Measurements from ENCODE around the gene SERPINB4. TPM values are rescaled to one million over a fixed set of nuclear protein-coding genes. Genes with fewer than 3 reads are reported as not detected.
"Not testable (repeated sequence)": the region's sequence is repeated elsewhere in the genome, so short reads cannot be mapped to it uniquely, and the experiment has no call there.

SERPINB4 gene
- total RNA-seq, 1 donor from 2014 or later, result not detected

DNA sequence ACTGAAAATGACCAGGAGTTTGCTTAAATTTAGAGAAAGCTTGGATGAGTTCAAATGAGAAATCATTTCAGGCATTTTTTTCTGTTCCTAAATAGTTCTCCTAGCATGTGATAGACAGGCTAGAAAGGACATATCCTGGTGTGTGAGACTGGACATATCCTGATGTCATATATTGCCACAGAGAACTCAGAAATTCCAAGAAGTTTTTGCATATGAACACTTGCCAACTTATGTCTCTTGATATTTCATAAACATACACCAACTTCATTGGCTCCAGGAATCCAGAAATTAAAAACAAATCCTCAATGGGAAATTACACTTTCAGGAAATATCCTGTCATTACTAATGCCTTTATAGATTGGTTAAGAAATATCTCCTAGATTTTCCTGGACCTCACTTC is 2.9 kb upstream of the SERPINB4 start:
- DNase-seq (ENCODE audit: low spot score), result no peak
- no peaks in the 10 kb centered on the region for H3K27me3 Mint-ChIP-seq (ENCODE audit: insufficient read depth, low read depth)
- no peak overlapping the region for H3K4me3 Mint-ChIP-seq
- no peak overlapping the region for H3K27ac ChIP-seq
- no peaks in the 10 kb centered on the region for H3K79me2 ChIP-seq (ENCODE audit: low read depth)
- H3K36me3 Mint-ChIP-seq, result no peaks in the 10 kb centered on the region
- no peak overlapping the region for H3K4me2 ChIP-seq
- H4K20me1 ChIP-seq (ENCODE audit: low read depth), result no peaks in the 10 kb centered on the region
- H3K4me3 ChIP-seq, result no peak overlapping the region
- no peaks in the 10 kb centered on the region for H3F3A ChIP-seq (ENCODE audit: low read depth)
- no peak overlapping the region for H2AFZ ChIP-seq (replicated peaks)
- no peak overlapping the region for H3K9ac ChIP-seq
- H3K27me3 ChIP-seq, result no peaks in the 10 kb centered on the region
- no peaks in the 10 kb centered on the region for H3K9me3 ChIP-seq (ENCODE audit: low read depth)
- no peaks in the 10 kb centered on the region for H3K36me3 ChIP-seq
- no peaks in the 10 kb centered on the region for H3K4me1 ChIP-seq
- H3K27ac Mint-ChIP-seq, result no peak overlapping the region
- H3K9me3 Mint-ChIP-seq, result no peaks in the 10 kb centered on the region
- H3K4me1 Mint-ChIP-seq, result no peaks in the 10 kb centered on the region
- TF ChIP-seq, protein P1, sequence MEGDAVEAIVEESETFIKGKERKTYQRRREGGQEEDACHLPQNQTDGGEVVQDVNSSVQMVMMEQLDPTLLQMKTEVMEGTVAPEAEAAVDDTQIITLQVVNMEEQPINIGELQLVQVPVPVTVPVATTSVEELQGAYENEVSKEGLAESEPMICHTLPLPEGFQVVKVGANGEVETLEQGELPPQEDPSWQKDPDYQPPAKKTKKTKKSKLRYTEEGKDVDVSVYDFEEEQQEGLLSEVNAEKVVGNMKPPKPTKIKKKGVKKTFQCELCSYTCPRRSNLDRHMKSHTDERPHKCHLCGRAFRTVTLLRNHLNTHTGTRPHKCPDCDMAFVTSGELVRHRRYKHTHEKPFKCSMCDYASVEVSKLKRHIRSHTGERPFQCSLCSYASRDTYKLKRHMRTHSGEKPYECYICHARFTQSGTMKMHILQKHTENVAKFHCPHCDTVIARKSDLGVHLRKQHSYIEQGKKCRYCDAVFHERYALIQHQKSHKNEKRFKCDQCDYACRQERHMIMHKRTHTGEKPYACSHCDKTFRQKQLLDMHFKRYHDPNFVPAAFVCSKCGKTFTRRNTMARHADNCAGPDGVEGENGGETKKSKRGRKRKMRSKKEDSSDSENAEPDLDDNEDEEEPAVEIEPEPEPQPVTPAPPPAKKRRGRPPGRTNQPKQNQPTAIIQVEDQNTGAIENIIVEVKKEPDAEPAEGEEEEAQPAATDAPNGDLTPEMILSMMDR (IDR thresholded peaks at IDR 0.05), result no peak
- TF ChIP-seq EZH2 (IDR thresholded peaks at IDR 0.05), result no peak
- TF ChIP-seq EZH2phosphoT487 (IDR thresholded peaks at IDR 0.05), result no peak

- H3K4me2 ChIP-seq; H3F3A ChIP-seq (ENCODE audit: low read depth); H2AFZ ChIP-seq (replicated peaks); H3K4me3 Mint-ChIP-seq; H3K27ac Mint-ChIP-seq; H3K4me3 ChIP-seq; H3K27me3 ChIP-seq; DNase-seq (ENCODE audit: low spot score); H3K27ac ChIP-seq; H3K9ac ChIP-seq; H3K9me3 ChIP-seq (ENCODE audit: low read depth); H3K4me1 Mint-ChIP-seq; H3K79me2 ChIP-seq (ENCODE audit: low read depth); H3K36me3 Mint-ChIP-seq; H4K20me1 ChIP-seq (ENCODE audit: low read depth); H3K4me1 ChIP-seq; H3K9me3 Mint-ChIP-seq; H3K36me3 ChIP-seq; H3K27me3 Mint-ChIP-seq (ENCODE audit: insufficient read depth, low read depth): not testable (repeated sequence)
These were observed 638 bp upstream of the SERPINB4 start for GRCh38 chr18:63644694-63645093.

DNA sequence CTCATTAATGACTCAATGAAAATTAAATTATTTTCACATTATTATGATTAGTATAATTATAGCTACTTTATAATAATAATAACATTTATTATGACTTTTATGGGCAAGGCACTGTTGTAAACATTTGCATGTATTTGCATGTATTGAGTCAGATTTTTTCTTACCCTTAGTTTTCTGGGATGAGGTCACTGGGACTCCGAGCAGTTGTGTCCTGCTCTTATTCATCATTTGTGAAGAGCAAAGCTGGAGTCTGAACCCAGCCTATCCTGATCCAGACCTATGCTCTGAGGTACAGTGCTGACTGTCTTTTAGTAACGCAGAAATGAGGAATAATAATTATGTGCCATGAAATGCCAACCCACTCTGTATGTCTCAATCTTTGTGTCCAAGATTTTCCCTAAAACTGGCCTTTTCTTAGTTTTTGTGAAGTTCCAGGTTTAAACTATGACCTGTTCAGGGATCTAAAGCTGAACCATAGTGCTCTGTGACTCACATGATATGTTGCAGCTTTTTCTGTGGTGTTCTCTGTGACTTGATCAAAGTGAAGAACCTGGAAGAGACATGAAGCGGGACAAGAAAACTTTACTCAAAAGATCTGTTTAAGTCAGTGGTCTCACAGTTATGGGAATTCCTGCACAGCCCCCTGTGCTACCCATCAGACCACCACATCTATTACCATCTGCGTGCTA is 1.2 kb downstream of the SERPINB4 start:
- not testable (repeated sequence) for H3K4me2 ChIP-seq; DNase-seq (ENCODE audit: low spot score); H3K27me3 ChIP-seq; H3K27me3 Mint-ChIP-seq (ENCODE audit: insufficient read depth, low read depth); H3K4me3 Mint-ChIP-seq; H2AFZ ChIP-seq (replicated peaks); H3K9me3 ChIP-seq (ENCODE audit: low read depth); H3K27ac ChIP-seq; H3K79me2 ChIP-seq (ENCODE audit: low read depth); H3K9ac ChIP-seq; H4K20me1 ChIP-seq (ENCODE audit: low read depth); H3K36me3 ChIP-seq; H3K4me1 ChIP-seq; H3K4me1 Mint-ChIP-seq; H3K4me3 ChIP-seq; H3K27ac Mint-ChIP-seq; H3F3A ChIP-seq (ENCODE audit: low read depth); H3K36me3 Mint-ChIP-seq; H3K9me3 Mint-ChIP-seq

GRCh38 chr18:63641157-63641680 is 2.8 kb downstream of the SERPINB4 start:
- not testable (repeated sequence) for H3K27me3 ChIP-seq; H3K27me3 Mint-ChIP-seq (ENCODE audit: insufficient read depth, low read depth); H3F3A ChIP-seq (ENCODE audit: low read depth); H3K4me3 Mint-ChIP-seq; H3K79me2 ChIP-seq (ENCODE audit: low read depth); H4K20me1 ChIP-seq (ENCODE audit: low read depth); H3K4me1 ChIP-seq; H3K4me3 ChIP-seq; H3K9ac ChIP-seq; H3K9me3 Mint-ChIP-seq; H3K36me3 Mint-ChIP-seq; H3K4me1 Mint-ChIP-seq; H2AFZ ChIP-seq (replicated peaks); H3K36me3 ChIP-seq; H3K4me2 ChIP-seq; H3K27ac Mint-ChIP-seq; H3K9me3 ChIP-seq (ENCODE audit: low read depth); H3K27ac ChIP-seq; DNase-seq (ENCODE audit: low spot score)

GRCh38 chr18:63637703-63638102 is 6.4 kb downstream of the SERPINB4 start:
- no peaks in the 10 kb centered on the region for H3K36me3 Mint-ChIP-seq
- Histone ChIP-seq H3K79me2 (ENCODE audit: low read depth) (no peaks in the 10 kb centered on the region), H3K27me3 (no peaks in the 10 kb centered on the region), H3K36me3 (no peaks in the 10 kb centered on the region), H4K20me1 (ENCODE audit: low read depth) (no peaks in the 10 kb centered on the region), H3K27ac (no peak overlapping the region), H3K4me3 (no peak overlapping the region), H3K9me3 (ENCODE audit: low read depth) (no peaks in the 10 kb centered on the region), H3F3A (ENCODE audit: low read depth) (no peaks in the 10 kb centered on the region), H3K4me2 (no peak overlapping the region), H3K9ac (no peak overlapping the region), H2AFZ (replicated peaks) (no peak overlapping the region), H3K4me1 (no peaks in the 10 kb centered on the region)
- no peak overlapping the region for H3K27ac Mint-ChIP-seq
- TF ChIP-seq, protein P1 (IDR thresholded peaks at IDR 0.05), result no peak
- no peak for TF ChIP-seq EZH2 (IDR thresholded peaks at IDR 0.05)
- no peaks in the 10 kb centered on the region for H3K27me3 Mint-ChIP-seq (ENCODE audit: insufficient read depth, low read depth)
- H3K4me3 Mint-ChIP-seq, result no peak overlapping the region
- no peak for DNase-seq (ENCODE audit: low spot score)
- no peaks in the 10 kb centered on the region for H3K4me1 Mint-ChIP-seq
- no peaks in the 10 kb centered on the region for H3K9me3 Mint-ChIP-seq
